ENCODE data around the gene MZB1. TPM values are rescaled to one million over a fixed set of nuclear protein-coding genes. Genes with fewer than 3 reads are reported as not detected.
"Not testable (repeated sequence)": the region's sequence is repeated elsewhere in the genome, so short reads cannot be mapped to it uniquely, and the experiment has no call there.

The MZB1 gene
- total RNA-seq, 4 donors from 2014 or later = 1.3 to 5.6 TPM; not detected in 2

DNA sequence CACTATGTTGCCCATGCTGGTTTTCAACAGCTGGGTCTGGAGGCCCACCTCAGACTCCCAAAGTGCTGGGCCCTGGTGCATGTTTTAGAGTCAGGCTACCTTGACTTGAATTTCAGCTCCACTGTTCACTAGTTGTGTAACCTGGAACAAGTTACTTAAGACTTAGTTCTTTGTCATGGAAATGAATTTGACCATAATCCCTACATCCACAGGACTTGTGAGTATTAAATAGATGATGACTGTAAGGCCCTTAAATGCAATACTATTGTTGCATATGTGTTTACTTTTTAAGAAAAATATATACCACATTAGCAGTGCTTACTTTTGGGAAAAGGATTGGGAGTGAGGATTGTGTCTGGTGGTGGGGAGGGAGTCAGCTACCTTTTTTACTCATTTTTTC is 31.6 kb downstream of the MZB1 start:
- H3K4me3 ChIP-seq = no peak overlapping the region
- DNase-seq = no peak
- TF ChIP-seq POLR2A (IDR thresholded peaks at IDR 0.05) = no peak
- TF ChIP-seq, protein P1, sequence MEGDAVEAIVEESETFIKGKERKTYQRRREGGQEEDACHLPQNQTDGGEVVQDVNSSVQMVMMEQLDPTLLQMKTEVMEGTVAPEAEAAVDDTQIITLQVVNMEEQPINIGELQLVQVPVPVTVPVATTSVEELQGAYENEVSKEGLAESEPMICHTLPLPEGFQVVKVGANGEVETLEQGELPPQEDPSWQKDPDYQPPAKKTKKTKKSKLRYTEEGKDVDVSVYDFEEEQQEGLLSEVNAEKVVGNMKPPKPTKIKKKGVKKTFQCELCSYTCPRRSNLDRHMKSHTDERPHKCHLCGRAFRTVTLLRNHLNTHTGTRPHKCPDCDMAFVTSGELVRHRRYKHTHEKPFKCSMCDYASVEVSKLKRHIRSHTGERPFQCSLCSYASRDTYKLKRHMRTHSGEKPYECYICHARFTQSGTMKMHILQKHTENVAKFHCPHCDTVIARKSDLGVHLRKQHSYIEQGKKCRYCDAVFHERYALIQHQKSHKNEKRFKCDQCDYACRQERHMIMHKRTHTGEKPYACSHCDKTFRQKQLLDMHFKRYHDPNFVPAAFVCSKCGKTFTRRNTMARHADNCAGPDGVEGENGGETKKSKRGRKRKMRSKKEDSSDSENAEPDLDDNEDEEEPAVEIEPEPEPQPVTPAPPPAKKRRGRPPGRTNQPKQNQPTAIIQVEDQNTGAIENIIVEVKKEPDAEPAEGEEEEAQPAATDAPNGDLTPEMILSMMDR (IDR thresholded peaks at IDR 0.05) = no peak
- no peak overlapping the region for H3K27ac ChIP-seq
- H3K36me3 ChIP-seq = no peaks in the 10 kb centered on the region
- H3K4me1 ChIP-seq = no peaks in the 10 kb centered on the region
- intact Hi-C loops (cut with DNase I; ENCODE audit: low total_unique reads) = no loop called here
- no peaks in the 10 kb centered on the region for H3K9me3 ChIP-seq
- H3K27me3 ChIP-seq = no peaks in the 10 kb centered on the region

DNA sequence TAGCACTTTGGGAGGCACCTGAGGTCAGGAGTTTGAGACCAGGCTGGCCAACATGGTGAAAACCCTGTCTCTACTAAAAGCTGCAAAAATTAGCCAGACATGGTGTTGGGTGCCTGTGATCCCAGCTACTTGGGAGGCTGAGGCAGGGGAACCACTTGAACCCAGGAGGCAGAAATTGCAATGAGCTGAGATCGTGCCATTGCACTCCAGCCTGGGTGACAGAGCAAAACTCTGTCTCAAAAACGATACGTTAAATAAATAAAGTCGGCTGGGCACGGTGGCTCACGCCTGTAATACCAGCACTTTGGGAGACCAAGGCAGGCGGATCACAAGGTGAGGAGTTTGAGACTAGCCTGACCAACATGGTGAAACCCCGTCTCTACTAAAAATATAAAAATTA is 33.8 kb downstream of the MZB1 start:
- intact Hi-C loops (cut with DNase I; ENCODE audit: low total_unique reads); H3K4me3 ChIP-seq; H3K27ac ChIP-seq; H3K4me1 ChIP-seq; H3K27me3 ChIP-seq; DNase-seq; H3K9me3 ChIP-seq; H3K36me3 ChIP-seq: not testable (repeated sequence)

DNA sequence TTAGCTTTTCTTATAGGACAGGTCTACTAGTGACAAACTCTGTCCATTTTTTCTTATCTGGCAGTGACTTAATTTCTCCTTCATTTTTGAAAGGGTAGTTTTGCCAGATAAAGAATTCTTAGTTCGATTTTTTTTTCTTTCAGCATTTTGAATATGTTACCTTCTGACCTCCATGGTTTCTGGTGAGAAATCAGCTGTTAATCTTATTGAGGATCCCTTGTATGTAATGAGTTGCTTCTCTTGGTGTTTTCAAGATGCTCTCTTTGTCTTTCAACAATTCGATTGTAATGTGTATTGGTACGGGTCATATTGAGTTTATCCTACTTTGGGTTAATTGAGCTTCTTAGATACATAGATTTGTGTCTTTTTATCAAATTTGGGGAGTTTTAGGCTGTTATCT is 35.5 kb downstream of the MZB1 start:
- TF ChIP-seq, protein P1 (IDR thresholded peaks at IDR 0.05) = no peak
- TF ChIP-seq POLR2A (IDR thresholded peaks at IDR 0.05) = no peak
- H3K27me3 ChIP-seq = no peaks in the 10 kb centered on the region
- no peaks in the 10 kb centered on the region for H3K36me3 ChIP-seq
- no peaks in the 10 kb centered on the region for H3K9me3 ChIP-seq
- intact Hi-C loops (cut with DNase I; ENCODE audit: low total_unique reads) = no loop called here
- no peak overlapping the region for H3K4me3 ChIP-seq
- no peaks in the 10 kb centered on the region for H3K4me1 ChIP-seq
- no peak overlapping the region for H3K27ac ChIP-seq
- no peak for DNase-seq

DNA sequence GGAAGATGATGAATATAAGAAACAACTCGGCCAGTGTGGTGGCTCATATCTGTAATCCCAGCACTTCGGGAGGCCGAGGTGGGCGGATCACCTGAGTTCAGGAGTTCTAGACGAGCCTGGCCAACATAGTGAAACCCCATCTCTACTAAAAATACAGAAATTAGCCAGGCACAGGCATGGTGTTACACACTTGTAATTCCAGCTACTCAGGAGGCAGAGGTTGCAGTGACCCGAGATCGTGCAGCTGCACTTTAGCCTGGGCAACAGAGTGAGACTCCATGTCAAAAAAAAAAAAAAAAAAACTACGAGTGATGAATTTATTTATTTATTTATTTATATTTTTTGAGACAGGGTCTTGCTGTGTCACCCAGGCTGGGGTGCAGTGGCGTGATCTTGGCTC is 41.9 kb downstream of the MZB1 start:
- H3K4me1 ChIP-seq; H3K36me3 ChIP-seq; intact Hi-C loops (cut with DNase I; ENCODE audit: low total_unique reads); H3K27ac ChIP-seq; DNase-seq; H3K9me3 ChIP-seq; H3K27me3 ChIP-seq; H3K4me3 ChIP-seq: not testable (repeated sequence)

DNA sequence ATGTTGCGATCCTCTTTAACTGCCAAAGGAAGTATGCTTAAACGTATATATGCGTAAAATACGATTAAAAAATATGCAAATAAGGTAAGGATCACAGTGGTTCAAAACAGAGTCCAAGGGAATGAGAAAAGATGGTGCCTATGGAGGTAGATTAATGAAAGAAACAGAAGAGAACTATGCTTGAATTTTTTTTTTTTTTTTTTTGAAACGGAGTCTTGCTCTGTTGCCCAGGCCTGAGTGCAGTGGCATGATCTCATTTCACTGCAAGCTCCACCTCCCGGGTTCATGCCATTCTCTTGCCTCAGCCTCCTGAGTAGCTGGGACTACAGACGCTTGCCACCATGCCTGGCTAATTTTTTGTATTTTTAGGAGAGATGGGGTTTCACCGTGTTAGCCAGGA is 44.3 kb downstream of the MZB1 start:
- intact Hi-C loops (cut with DNase I; ENCODE audit: low total_unique reads); H3K36me3 ChIP-seq; H3K27ac ChIP-seq; H3K4me1 ChIP-seq; DNase-seq; H3K9me3 ChIP-seq; H3K4me3 ChIP-seq; H3K27me3 ChIP-seq: not testable (repeated sequence)

DNA sequence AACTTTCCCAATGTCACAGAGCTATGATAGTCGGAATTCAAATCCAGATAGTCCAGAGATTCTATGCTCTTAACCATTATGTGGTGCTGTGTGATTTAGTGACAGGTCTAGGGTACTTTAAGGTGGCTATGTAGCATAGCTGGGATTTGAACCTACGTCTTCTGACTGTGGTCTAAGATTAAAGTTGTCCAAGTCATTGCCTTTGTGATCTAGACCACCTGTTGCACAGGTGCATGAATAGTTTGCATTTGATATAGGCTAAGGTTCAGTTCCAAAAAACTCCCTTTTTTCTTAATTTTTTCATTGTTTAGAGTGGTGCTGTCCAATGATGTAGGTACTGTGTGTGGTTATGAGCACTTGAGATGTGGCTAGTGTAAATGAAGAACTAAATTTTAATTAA is 45.5 kb downstream of the MZB1 start:
- Histone ChIP-seq H3K36me3 (no peaks in the 10 kb centered on the region), H3K9me3 (no peaks in the 10 kb centered on the region), H3K4me1 (peaks cover 5 to 6% of the 10 kb centered on the region in 2 donors), H3K27me3 (no peaks in the 10 kb centered on the region), H3K27ac (no peak overlapping the region), H3K4me3 (no peak overlapping the region)
- DNase-seq = no peak
- intact Hi-C loops (cut with DNase I; ENCODE audit: low total_unique reads) = no loop called here
- TF ChIP-seq POLR2A (IDR thresholded peaks at IDR 0.05) = no peak
- TF ChIP-seq, protein P1 (IDR thresholded peaks at IDR 0.05) = no peak

DNA sequence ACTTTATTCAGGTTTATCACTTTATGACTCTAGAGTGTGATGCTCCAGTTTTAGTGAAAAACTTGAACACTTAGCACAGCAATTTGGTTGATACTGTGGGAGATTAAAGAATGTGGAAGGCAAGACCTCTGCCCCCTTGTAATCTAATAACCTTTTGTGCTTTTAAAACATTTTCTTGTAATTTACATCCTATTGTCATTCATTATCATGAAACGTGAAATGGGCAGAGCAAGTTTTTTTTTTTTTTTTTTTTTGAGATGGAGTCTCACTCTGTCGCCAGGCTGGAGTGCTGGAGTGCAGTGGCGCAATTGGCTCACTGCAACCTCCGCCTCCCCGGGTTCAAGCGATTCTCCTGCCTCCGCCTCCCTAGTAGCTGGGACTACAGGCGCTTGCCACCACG is 46.2 kb downstream of the MZB1 start:
- Histone ChIP-seq H3K27me3 (no peaks in the 10 kb centered on the region), H3K36me3 (no peaks in the 10 kb centered on the region), H3K9me3 (no peaks in the 10 kb centered on the region), H3K4me3 (peak overlapping the region in 1 of 2 donors; percentile 92), H3K27ac (no peak overlapping the region), H3K4me1 (peaks cover 5 to 6% of the 10 kb centered on the region in 2 donors)
- TF ChIP-seq, protein P1 (IDR thresholded peaks at IDR 0.05) = no peak
- no peak for TF ChIP-seq POLR2A (IDR thresholded peaks at IDR 0.05)
- DNase-seq = no peak
- intact Hi-C loops (cut with DNase I; ENCODE audit: low total_unique reads) = no loop called here
